Measurements from ENCODE around the gene RELT. TPM values are rescaled to one million over a fixed set of nuclear protein-coding genes. Genes with fewer than 3 reads are reported as not detected.
A peak's percentile ranks its signal among the peaks of the same experiment; 100 is the strongest.

The RELT gene
- total RNA-seq, 2 donors from 2014 or later: 139 to 169 TPM

DNA sequence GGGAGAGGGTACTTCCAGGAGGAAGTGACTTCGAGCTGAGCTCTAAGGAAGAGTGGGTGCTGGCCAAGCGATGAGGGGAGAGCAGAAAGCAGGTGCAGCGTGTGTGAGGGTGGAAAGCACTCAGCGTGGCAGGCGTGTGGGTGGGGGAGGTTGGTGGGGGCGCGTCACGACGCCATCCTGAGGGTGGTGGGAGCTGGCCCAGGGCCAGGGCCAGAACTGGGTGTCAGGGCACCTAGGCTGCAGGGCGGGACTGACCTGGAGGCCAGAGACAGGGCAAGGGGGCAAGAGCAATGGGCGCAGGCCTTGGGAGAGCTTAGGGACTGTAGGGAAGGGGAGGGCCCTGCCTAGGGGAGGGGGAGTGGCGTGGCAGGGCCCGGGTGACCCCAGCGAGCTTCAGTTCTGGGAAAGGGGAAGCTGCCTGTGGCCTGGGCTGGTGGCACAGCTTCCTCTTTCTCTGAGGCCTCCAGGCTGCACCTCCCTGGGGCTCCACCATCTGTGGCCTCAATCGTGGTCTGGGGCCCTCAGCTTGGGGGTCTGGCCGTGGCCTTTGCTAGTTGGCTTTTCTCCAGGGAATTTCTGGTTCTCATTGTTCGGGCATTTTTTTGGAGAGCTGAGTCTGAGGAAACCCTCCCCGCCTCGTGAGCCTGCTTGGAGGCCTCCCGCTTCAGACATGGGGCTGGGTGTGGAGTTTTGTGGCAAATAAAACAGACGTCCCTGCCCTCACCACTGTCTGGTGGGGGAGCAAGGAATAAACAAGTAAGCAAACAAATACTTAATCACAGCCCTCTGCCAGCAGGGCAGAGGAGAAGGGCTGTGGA lies 8.9 kb downstream of the RELT start:
- Mint-ChIP-seq H3K27me3 (no peaks in the 10 kb centered on the region), H3K4me3 (peak overlapping the region; percentile 84), H3K4me1 (peaks cover 57% of the 10 kb centered on the region), H3K27ac (peak overlapping the region; percentile 87), H3K36me3 (ENCODE audit: low read depth) (peaks cover 2% of the 10 kb centered on the region)
- no peaks in the 10 kb centered on the region for H3K9me3 ChIP-seq (ENCODE audit: control insufficient read depth, low read length, poor library complexity, severe bottlenecking)
- DNase-seq (no peak), ATAC-seq (peak; percentile 62)

- ATAC-seq (no peak), DNase-seq (no peak)
- peak overlapping the region; percentile 87 for H3K27ac Mint-ChIP-seq
- H3K9me3 ChIP-seq (ENCODE audit: control insufficient read depth, low read length, poor library complexity, severe bottlenecking): no peaks in the 10 kb centered on the region
- H3K27me3 Mint-ChIP-seq: no peaks in the 10 kb centered on the region
- H3K4me3 Mint-ChIP-seq: peak overlapping the region; percentile 84
- H3K4me1 Mint-ChIP-seq: peaks cover 57% of the 10 kb centered on the region
- H3K36me3 Mint-ChIP-seq (ENCODE audit: low read depth): peaks cover 2% of the 10 kb centered on the region
Measured at GRCh38 chr11:73386016-73386415, 9.8 kb downstream of the RELT start.

- Mint-ChIP-seq H3K4me3 (peak overlapping the region; percentile 84), H3K27me3 (no peaks in the 10 kb centered on the region)
- no peak for DNase-seq
Measured at GRCh38 chr11:73386546-73386945, 10.3 kb downstream of the RELT start.

GRCh38 chr11:73387594-73388264 lies 11.5 kb downstream of the RELT start:
- no peaks in the 10 kb centered on the region for H3K9me3 ChIP-seq (ENCODE audit: control insufficient read depth, low read length, poor library complexity, severe bottlenecking)
- DNase-seq (no peak), ATAC-seq (no peak)
- peak overlapping the region; percentile 46 for H3K4me3 Mint-ChIP-seq
- H3K27ac Mint-ChIP-seq: peak overlapping the region; percentile 94
- peaks cover 2% of the 10 kb centered on the region for H3K36me3 Mint-ChIP-seq (ENCODE audit: low read depth)
- peaks cover 53% of the 10 kb centered on the region for H3K4me1 Mint-ChIP-seq
- H3K27me3 Mint-ChIP-seq: no peaks in the 10 kb centered on the region

More at GRCh38 chr11:73386546-73386945, 10.3 kb downstream of the RELT start:
- H3K9me3 ChIP-seq (ENCODE audit: control insufficient read depth, low read length, poor library complexity, severe bottlenecking): no peaks in the 10 kb centered on the region
- no peak for ATAC-seq
- peaks cover 57% of the 10 kb centered on the region for H3K4me1 Mint-ChIP-seq
- H3K27ac Mint-ChIP-seq: peak overlapping the region; percentile 87
- H3K36me3 Mint-ChIP-seq (ENCODE audit: low read depth): peaks cover 2% of the 10 kb centered on the region

DNA sequence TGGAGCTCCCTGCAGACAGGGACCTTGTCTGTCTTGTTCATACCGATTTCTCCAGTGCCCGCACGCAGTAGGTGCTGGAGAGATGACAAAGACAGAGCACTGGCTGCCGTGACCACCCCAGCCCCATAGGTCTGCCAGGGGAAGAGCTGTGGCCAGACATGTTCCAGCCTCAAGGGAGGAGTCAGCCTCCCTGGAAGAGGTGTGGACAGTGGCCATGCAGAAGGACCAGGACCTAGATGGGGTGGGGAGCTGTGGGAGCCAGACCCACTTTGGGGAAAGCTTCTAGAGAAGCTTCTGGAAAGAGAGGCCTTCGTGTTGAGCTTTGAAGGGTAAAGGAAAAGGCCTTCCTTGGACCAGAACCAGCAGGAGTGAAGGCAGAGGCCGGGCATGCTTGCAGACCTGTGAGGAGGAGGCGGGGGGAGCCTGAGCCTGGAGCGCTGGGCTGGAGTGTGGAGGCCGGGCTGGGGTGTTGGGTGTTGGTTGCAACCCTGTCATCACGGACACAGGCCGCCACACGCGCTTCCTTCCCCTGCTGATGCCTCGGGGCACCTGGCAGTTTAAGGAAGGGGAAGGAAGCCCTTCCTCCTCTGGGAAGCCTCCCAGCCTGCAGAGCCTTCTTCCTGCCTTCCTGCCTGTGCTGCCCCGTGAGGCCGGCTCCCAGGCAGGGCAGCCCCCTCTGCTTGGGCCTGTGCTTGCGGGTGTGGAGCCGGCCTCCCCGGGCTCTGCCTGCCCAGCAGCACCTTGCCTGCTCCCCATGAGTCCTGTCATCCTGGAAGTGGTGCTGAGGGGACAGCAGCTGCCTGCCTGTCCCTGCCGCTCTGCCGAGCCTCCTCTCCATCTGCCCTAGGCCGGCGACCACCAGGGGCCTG lies 12.3 kb downstream of the RELT start:
- Mint-ChIP-seq H3K27ac (peak overlapping the region; percentile 94), H3K4me3 (peak overlapping the region; percentile 46), H3K4me1 (peaks cover 50% of the 10 kb centered on the region), H3K27me3 (no peaks in the 10 kb centered on the region), H3K36me3 (ENCODE audit: low read depth) (peaks cover 2% of the 10 kb centered on the region)
- H3K9me3 ChIP-seq (ENCODE audit: control insufficient read depth, low read length, poor library complexity, severe bottlenecking): no peaks in the 10 kb centered on the region
- DNase-seq (no peak), ATAC-seq (no peak)

GRCh38 chr11:73389134-73389525 lies 12.9 kb downstream of the RELT start:
- DNase-seq: no peak
- Mint-ChIP-seq H3K4me3 (no peak overlapping the region), H3K27me3 (no peaks in the 10 kb centered on the region), H3K4me1 (peaks cover 44% of the 10 kb centered on the region), H3K36me3 (ENCODE audit: low read depth) (peaks cover 2% of the 10 kb centered on the region), H3K27ac (peak overlapping the region; percentile 78)
- no peaks in the 10 kb centered on the region for H3K9me3 ChIP-seq (ENCODE audit: control insufficient read depth, low read length, poor library complexity, severe bottlenecking)
- ATAC-seq: no peak

- peaks cover 2% of the 10 kb centered on the region for H3K36me3 Mint-ChIP-seq (ENCODE audit: low read depth)
- no peaks in the 10 kb centered on the region for H3K9me3 ChIP-seq (ENCODE audit: control insufficient read depth, low read length, poor library complexity, severe bottlenecking)
- H3K4me3 Mint-ChIP-seq: peak overlapping the region; percentile 39
- DNase-seq: no peak
- ATAC-seq: no peak
- H3K27ac Mint-ChIP-seq: peak overlapping the region; percentile 78
- peaks cover 36% of the 10 kb centered on the region for H3K4me1 Mint-ChIP-seq
- no peaks in the 10 kb centered on the region for H3K27me3 Mint-ChIP-seq
Measured at GRCh38 chr11:73389916-73390315, 13.7 kb downstream of the RELT start.

DNA sequence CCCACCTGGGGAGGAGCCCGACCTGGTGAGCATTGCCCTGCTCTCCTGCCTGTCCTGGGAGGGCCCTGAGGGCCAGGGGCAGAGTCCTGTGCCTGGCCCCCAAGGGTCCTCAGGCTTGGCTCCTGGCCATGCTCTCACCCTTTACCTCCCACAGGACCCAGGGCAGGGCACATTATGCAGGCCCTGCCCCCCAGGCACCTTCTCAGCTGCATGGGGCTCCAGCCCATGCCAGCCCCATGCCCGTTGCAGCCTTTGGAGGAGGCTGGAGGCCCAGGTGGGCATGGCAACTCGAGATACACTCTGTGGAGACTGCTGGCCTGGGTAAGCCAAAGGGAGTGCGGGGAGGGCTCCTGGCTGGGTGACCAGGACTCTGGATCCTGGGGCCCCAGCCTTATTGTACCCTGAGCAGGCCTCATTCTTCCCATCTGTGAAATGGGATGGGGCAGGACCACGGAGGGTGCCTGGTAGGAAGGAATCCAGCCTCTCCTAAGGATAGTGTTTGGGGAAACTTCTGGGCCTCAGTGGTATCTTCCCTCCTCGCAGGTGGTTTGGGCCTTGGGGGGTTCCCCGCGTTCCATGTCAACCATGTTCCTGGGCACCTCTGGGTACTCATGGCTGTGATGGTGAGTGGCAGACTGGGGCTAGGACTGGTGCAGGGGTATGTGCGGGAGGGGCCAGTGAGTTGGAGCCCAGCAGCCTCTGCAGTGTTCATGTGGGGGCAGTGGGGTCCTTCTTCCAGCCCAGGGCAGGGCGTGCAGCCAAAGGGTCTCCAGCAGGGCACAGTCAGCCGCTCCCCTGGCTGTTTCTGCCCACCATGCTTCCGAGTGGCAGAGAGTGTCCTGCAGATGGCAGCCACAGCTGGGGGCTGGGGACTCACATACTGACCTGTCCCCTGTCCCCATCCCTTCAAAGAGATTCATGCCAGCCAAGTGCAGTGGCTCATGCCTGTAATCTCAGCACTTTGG lies 14.7 kb downstream of the RELT start:
- Mint-ChIP-seq H3K27me3 (no peaks in the 10 kb centered on the region), H3K36me3 (ENCODE audit: low read depth) (peaks cover 2% of the 10 kb centered on the region), H3K27ac (no peak overlapping the region), H3K4me1 (peaks cover 27% of the 10 kb centered on the region), H3K4me3 (no peak overlapping the region)
- no peaks in the 10 kb centered on the region for H3K9me3 ChIP-seq (ENCODE audit: control insufficient read depth, low read length, poor library complexity, severe bottlenecking)
- ATAC-seq (no peak), DNase-seq (no peak)

- ATAC-seq (no peak), DNase-seq (no peak)
- Mint-ChIP-seq H3K27ac (peak overlapping the region; percentile 53), H3K4me3 (no peak overlapping the region), H3K4me1 (peaks cover 20% of the 10 kb centered on the region), H3K36me3 (ENCODE audit: low read depth) (peaks cover 2% of the 10 kb centered on the region), H3K27me3 (no peaks in the 10 kb centered on the region)
- H3K9me3 ChIP-seq (ENCODE audit: control insufficient read depth, low read length, poor library complexity, severe bottlenecking): no peaks in the 10 kb centered on the region
Measured at GRCh38 chr11:73391665-73392064, 15.5 kb downstream of the RELT start.

- H3K4me1 Mint-ChIP-seq: peaks cover 15% of the 10 kb centered on the region
- DNase-seq (no peak), ATAC-seq (no peak)
- no peaks in the 10 kb centered on the region for H3K9me3 ChIP-seq (ENCODE audit: control insufficient read depth, low read length, poor library complexity, severe bottlenecking)
- peak overlapping the region; percentile 53 for H3K27ac Mint-ChIP-seq
- H3K4me3 Mint-ChIP-seq: no peak overlapping the region
- no peaks in the 10 kb centered on the region for H3K27me3 Mint-ChIP-seq
- peaks cover 2% of the 10 kb centered on the region for H3K36me3 Mint-ChIP-seq (ENCODE audit: low read depth)
Measured at GRCh38 chr11:73392108-73393010, 16.2 kb downstream of the RELT start.

DNA sequence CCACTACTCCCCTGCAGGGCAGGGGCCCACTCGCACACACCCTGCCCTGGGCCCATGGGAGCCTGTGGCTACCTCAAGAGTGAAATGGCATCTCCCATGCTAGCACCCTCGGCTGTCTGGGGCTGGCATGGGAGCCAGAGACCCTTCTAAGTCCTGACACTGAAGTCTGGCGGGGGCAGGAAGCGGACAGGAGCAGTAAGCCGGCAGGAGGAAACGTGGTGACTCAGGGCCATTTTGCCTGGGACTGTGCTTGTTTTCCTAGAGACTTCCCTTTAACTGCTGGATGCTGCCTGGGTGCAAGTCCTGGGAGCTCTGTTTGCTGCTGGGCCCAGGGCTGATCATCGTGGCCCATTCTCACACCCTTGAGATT lies 16.8 kb downstream of the RELT start:
- Mint-ChIP-seq H3K27ac (no peak overlapping the region), H3K4me1 (peaks cover 15% of the 10 kb centered on the region), H3K36me3 (ENCODE audit: low read depth) (peaks cover under 1% of the 10 kb centered on the region), H3K4me3 (no peak overlapping the region), H3K27me3 (no peaks in the 10 kb centered on the region)
- DNase-seq: no peak
- H3K9me3 ChIP-seq (ENCODE audit: control insufficient read depth, low read length, poor library complexity, severe bottlenecking): no peaks in the 10 kb centered on the region
- no peak for ATAC-seq

Data from T-helper 17 cell (primary cell).